ENCODE data around the gene NUDCD3.

Gene NUDCD3

DNA sequence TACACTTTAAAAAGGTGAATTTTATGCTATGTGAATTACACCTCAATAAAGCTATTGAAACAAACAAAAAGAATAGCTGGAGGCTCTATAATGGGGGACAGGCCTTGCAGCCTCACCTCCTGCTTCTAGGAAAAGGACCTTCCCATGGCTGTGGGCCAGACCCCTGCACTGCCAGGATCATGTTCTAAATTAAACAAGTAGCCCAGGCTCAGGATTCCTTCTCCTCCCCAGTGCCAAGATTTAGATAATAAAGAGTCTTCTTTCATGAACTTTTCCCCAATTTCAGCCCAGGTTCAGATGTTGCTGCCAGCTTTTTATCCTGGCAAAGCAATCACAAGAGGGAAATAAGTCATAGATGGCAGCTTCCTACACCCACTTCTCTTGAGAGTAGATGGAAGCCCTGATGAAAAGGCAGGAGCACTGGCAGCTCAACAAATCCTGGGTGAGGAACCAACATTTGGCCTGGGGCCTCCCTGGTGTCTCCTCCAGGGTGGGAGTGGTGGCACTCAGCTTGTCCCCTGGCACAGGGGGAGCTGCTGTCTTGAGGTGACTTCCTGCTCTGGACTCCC, 142.8 kb downstream of the NUDCD3 start:
- TF ChIP-seq, protein P1, sequence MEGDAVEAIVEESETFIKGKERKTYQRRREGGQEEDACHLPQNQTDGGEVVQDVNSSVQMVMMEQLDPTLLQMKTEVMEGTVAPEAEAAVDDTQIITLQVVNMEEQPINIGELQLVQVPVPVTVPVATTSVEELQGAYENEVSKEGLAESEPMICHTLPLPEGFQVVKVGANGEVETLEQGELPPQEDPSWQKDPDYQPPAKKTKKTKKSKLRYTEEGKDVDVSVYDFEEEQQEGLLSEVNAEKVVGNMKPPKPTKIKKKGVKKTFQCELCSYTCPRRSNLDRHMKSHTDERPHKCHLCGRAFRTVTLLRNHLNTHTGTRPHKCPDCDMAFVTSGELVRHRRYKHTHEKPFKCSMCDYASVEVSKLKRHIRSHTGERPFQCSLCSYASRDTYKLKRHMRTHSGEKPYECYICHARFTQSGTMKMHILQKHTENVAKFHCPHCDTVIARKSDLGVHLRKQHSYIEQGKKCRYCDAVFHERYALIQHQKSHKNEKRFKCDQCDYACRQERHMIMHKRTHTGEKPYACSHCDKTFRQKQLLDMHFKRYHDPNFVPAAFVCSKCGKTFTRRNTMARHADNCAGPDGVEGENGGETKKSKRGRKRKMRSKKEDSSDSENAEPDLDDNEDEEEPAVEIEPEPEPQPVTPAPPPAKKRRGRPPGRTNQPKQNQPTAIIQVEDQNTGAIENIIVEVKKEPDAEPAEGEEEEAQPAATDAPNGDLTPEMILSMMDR (IDR thresholded peaks at IDR 0.05), result no peak
- H3K27ac ChIP-seq, result no peak overlapping the region
- H3K4me3 ChIP-seq, result no peak overlapping the region
- no peak for DNase-seq (ENCODE audit: low spot score)

DNA sequence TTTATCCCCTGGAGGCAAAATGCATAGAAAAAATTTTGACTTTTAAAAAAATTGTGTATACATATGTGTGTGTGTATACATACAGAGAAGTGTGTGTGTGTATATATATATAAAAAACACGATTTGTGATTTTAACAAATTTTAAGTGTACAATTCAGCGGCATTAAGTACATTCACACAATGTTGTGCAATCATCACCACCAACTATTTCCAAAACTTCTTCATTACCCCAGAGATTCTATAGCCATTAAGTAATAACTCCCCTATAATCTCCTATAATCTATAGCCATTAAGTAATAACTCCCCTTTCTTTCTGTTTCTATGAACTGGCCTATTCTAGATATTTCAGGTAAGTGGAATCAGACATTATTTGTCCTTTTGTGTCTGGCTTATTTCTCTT, 144.4 kb downstream of the NUDCD3 start:
- TF ChIP-seq, protein P1 (IDR thresholded peaks at IDR 0.05), result no peak
- H3K4me3 ChIP-seq, result no peak overlapping the region

DNA sequence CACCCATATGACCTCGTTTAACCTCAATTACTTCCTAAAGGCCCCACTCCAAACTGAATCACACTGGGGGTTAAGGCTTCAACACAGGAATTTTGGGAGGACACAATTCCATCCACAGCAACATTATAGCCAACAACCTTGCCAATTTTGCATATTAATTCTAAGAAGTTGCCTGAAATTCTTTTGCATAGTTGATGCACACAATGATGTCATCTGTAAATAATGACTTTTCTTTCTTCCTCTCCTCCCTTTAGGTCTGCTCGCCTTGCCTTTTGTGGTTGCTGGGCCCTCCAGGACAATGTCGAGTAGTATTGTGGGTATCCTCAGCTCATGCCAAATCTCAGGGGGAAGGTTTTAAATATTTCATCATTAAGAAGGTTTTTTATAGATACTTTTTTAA, 149.1 kb downstream of the NUDCD3 start:
- TF ChIP-seq, protein P1 (IDR thresholded peaks at IDR 0.05), result no peak
- no peak for DNase-seq (ENCODE audit: low spot score)
- Histone ChIP-seq H3K27ac (no peak overlapping the region), H3K4me3 (no peak overlapping the region)

More for the DNA sequence above, 144.4 kb downstream of the NUDCD3 start:
- no peak overlapping the region for H3K27ac ChIP-seq
- no peak for DNase-seq (ENCODE audit: low spot score)

DNA sequence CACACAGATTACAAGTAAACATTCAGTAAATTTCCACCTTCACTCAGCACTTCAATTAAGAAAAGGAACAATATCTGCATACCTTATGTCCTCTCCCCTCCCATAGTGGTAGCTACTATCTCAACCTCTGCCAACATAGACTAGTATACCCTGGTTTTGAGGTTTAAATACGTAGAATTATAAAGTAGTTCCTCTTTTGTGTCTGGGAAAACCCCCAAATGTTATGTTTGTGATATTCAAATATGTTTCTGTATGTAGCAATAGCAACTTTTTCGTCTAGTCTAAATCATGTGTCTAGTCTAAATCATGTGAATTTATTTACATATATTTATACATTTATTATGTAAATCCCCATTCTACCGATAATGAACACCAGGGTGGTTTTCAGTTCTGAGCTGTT, 151.9 kb downstream of the NUDCD3 start:
- no peak for DNase-seq (ENCODE audit: low spot score)
- TF ChIP-seq, protein P1 (IDR thresholded peaks at IDR 0.05), result no peak
- H3K4me3 ChIP-seq, result no peak overlapping the region
- no peak overlapping the region for H3K27ac ChIP-seq

DNA sequence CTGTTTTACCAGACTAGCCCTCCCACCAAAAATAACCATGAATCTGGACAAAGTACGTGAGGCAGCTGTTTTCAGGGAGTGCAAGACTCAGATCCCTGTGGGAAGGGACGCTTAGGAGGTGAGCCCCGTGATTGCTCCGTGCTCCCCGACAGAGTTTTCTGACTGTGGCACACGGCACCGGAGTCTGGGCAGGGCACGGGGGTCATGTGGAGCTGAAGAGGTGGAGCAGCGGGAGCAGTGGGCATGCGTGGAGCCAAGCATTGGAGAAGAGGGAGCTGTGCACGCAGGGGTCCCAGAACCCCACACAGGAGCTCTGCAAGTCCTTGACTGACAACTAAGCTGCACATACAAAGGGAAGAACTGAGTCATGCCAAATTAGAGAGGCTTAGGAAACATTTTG, 154.0 kb downstream of the NUDCD3 start:
- TF ChIP-seq, protein P1 (IDR thresholded peaks at IDR 0.05), result no peak
- no peak overlapping the region for H3K27ac ChIP-seq
- DNase-seq (ENCODE audit: low spot score), result no peak
- H3K4me3 ChIP-seq, result no peak overlapping the region

DNA sequence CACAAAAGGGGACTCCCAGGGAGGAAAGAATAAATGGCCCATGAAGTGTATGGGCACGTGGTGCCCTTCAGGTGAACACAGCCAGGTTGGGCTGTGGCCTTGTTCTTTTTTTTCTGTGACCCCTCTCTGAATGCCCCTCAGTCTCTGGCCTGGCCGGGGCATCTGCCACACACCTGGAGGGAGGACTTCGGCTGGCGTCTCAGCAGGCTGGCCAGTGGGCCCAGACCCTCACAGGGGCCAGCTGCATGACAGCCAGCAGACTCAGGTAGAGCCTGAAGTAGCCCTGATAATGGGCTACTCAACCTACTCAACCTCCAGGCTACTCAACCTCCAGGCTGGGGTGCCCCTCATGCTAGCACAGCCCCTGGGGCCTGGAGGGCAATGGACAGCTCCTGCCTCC, 155.3 kb downstream of the NUDCD3 start:
- H3K4me3 ChIP-seq, result no peak overlapping the region
- no peak overlapping the region for H3K27ac ChIP-seq
- TF ChIP-seq, protein P1 (IDR thresholded peaks at IDR 0.05), result no peak
- no peak for DNase-seq (ENCODE audit: low spot score)

DNA sequence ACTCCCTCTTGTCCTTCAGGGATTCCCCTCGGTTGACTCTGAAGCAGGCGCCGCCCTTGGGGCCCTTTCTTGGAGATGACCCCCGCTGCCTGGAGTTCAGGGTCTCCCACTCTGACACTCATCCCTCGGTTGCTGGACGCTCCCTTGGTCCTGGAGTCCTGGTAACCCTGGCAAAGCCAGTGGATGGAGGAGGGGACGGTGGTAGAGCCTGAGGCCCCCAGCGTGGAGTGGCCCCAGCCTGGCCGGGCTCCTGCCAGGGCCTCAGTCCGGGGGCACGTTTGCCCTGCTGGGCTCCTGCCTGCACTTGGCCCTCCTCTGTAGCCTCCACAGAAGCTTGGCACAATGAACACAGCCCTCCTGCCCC, 155.7 kb downstream of the NUDCD3 start:
- H3K27ac ChIP-seq, result no peak overlapping the region
- TF ChIP-seq, protein P1 (IDR thresholded peaks at IDR 0.05), result no peak
- H3K4me3 ChIP-seq, result no peak overlapping the region
- DNase-seq (ENCODE audit: low spot score), result no peak
